Measurements from ENCODE around the gene WIPF3. TPM values are rescaled to one million over a fixed set of nuclear protein-coding genes. Genes with fewer than 3 reads are reported as not detected.

WIPF3 gene
- total and polyA plus RNA-seq, 12 donors = 1.1 to 15.4 (median 6.9) TPM

GRCh38 chr7:29795696-29796580, 10.4 kb upstream of the WIPF3 start:
- no peak for TF ChIP-seq CTCF (IDR thresholded peaks at IDR 0.05)
- DNase-seq = no peak
- intact Hi-C loops (cut with DNase I) = no loop called here
- Histone ChIP-seq H3K36me3 (no peaks in the 10 kb centered on the region), H3K4me3 (no peak overlapping the region), H3K9me3 (no peaks in the 10 kb centered on the region), H3K27ac (no peak overlapping the region), H3K27me3 (no peaks in the 10 kb centered on the region), H3K4me1 (no peaks in the 10 kb centered on the region)
- ATAC-seq = no peak
- 32 to 36% methylated on average over 2 of the region's 2 CpGs for WGBS, 2 donors

GRCh38 chr7:29797112-29797944, 9.0 kb upstream of the WIPF3 start:
- intact Hi-C loops (cut with DNase I) = no loop called here
- no peak overlapping the region for H3K27ac ChIP-seq
- WGBS, 2 donors = 90 to 92% methylated on average over 7 of the region's 7 CpGs
- ATAC-seq (no peak), DNase-seq (no peak)
- H3K4me1 ChIP-seq = no peaks in the 10 kb centered on the region
- no peaks in the 10 kb centered on the region for H3K9me3 ChIP-seq
- H3K36me3 ChIP-seq = no peaks in the 10 kb centered on the region
- H3K27me3 ChIP-seq = no peaks in the 10 kb centered on the region
- TF ChIP-seq CTCF (IDR thresholded peaks at IDR 0.05) = no peak
- H3K4me3 ChIP-seq = no peak overlapping the region

DNA sequence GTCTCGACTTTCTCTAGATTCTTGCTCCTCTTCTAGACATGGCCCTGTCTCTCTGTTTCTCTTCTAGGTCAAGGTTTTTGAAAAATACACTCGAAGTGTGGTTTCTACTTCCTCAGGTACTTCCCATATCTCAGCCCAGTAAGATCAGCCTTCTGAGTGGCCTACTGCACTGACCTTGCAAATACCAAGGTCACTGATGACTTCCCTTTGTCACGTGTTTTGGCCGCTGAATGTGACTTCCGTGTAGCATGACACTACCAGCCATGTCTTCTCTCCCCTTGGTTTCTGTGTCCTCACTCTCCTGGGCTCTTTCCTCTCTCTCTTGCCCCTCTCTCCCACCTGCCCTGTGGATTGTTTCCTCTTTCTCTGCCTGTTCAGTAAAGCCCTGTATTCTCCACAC, 7.9 kb upstream of the WIPF3 start:
- no peak for TF ChIP-seq CTCF (IDR thresholded peaks at IDR 0.05)
- ATAC-seq (no peak), DNase-seq (no peak)
- no peaks in the 10 kb centered on the region for H3K27me3 ChIP-seq
- H3K4me3 ChIP-seq = no peak overlapping the region
- intact Hi-C loops (cut with DNase I) = no loop called here
- H3K4me1 ChIP-seq = no peaks in the 10 kb centered on the region
- H3K27ac ChIP-seq = no peak overlapping the region
- no peaks in the 10 kb centered on the region for H3K36me3 ChIP-seq
- no peaks in the 10 kb centered on the region for H3K9me3 ChIP-seq
- WGBS, 2 donors = 66 to 78% methylated on average over 5 of the region's 5 CpGs

DNA sequence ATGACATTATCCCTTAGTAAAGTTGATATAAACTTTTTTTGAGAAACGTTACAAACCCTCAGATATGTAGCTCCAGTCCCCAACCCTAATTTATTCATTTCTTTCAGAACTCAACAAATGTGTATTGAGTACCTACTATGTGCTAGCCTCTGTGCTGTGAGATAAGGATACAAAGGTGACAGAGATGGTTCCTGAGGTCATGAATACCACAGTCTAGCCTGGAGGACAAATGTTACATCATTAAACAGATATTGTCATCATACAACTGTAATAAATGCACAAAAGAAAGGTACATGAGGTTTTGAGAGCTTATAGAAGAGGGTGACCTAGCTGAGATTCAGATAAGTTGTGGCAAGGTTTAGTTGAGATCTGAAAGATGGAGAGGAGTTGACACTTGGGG, 4.4 kb upstream of the WIPF3 start:
- no peak for TF ChIP-seq CTCF (IDR thresholded peaks at IDR 0.05)
- intact Hi-C loops (cut with DNase I) = loop anchor here in 1 of 10 donors (10.0 kb wide), 1 partner anchor 47 kb away; no protein-coding TSS in a partner anchor
- ATAC-seq = no peak

More for the DNA sequence above, 4.4 kb upstream of the WIPF3 start:
- no peaks in the 10 kb centered on the region for H3K36me3 ChIP-seq
- H3K4me3 ChIP-seq = no peak overlapping the region
- peaks cover 0 to 27% (median 0%) of the 10 kb centered on the region in 7 donors for H3K27me3 ChIP-seq
- no peak overlapping the region for H3K27ac ChIP-seq
- H3K9me3 ChIP-seq = no peaks in the 10 kb centered on the region
- DNase-seq = no peak
- 85 to 87% methylated on average over 1 of the region's 1 CpG for WGBS, 2 donors
- H3K4me1 ChIP-seq = peaks cover 0 to 4% (median 2%) of the 10 kb centered on the region in 9 donors

All from heart right ventricle (tissue), 16 donors.